Prostate gland (tissue), 2 donors: ENCODE data around the gene TRAF1. TPM values are rescaled to one million over a fixed set of nuclear protein-coding genes. Genes with fewer than 3 reads are reported as not detected.

Experiments used
- DNase-seq: peaks from one replicate; pipeline ENCODE4 v3.0.0-alpha.2; 2019; ENCODE audit warnings: low spot score
- H3K27ac ChIP-seq, 2 donors: fragments of 200-600 bp; sonication (generic); 2 replicates each; pipeline ENCODE4 v1.5.1; 2017 to 2019
- H3K27me3 ChIP-seq: fragments of 200-600 bp; sonication (generic); replicated peaks from 2 replicates; pipeline ENCODE4 v1.5.1; 2019; ENCODE audit not compliant: insufficient read depth
- H3K36me3 ChIP-seq, 2 donors: fragments of 200-600 bp; sonication (generic); 1 replicate in 1 of 2; 2 replicates in 1 of 2; pipeline versions ENCODE4 v1.5.1 to v1.8.1; 2017 to 2019
- H3K4me1 ChIP-seq: fragments of 200-600 bp; sonication (generic); replicated peaks from 2 replicates; pipeline ENCODE4 v1.5.1; 2019
- H3K4me3 ChIP-seq, 2 donors: fragments of 200-600 bp; sonication (generic); 2 replicates each; pipeline ENCODE4 v1.5.1; 2017 to 2019
- H3K9me3 ChIP-seq: fragments of 200-600 bp; sonication (generic); 2 replicates; pipeline ENCODE4 v1.5.1; 2017
- CTCF ChIP-seq, 4 experiments: fragments of 200-600 bp in 2 of 4; fragments of 450-650 bp in 2 of 4; sonication (generic) in 2 of 4; IDR thresholded peaks; 1 replicate in 3 of 4; 2 replicates in 1 of 4; pipeline ENCODE4 v1.5.1; 2016 to 2019; ENCODE audit warnings: antibody characterized with exemption in 4 of 4, mild to moderate bottlenecking in 2 of 4, moderate library complexity in 2 of 4
- POLR2A ChIP-seq: fragments of 450-650 bp; IDR thresholded peaks from one replicate; pipeline ENCODE4 v1.6.1; 2016; ENCODE audit warnings: antibody characterized with exemption, mild to moderate bottlenecking
- POLR2AphosphoS5 ChIP-seq: sonication (generic); formaldehyde crosslinking; IDR thresholded peaks from one replicate; pipeline ENCODE4 v1.6.1; 2017; ENCODE audit warnings: antibody characterized with exemption
- whole genome bisulfite sequencing: methylation state at CpG from one replicate; pipeline ENCODE4 v1.1.5; 2018; 5-methylcytosine and 5-hydroxymethylcytosine counted together
- intact Hi-C: fragments of 100-400 bp; cut with DNase I; formaldehyde crosslinking; loops from one replicate; pipeline ENCODE4 v1.14.2; 2022
- total RNA-seq, 2 donors: library from RNA; depleted of rRNA; stranded (reverse); fragments of >200 nt; gene quantifications; one replicate each; pipeline ENCODE4 v1.1.0, GENCODE V29; 2016

The TRAF1 gene
- total RNA-seq, 2 donors from 2014 or later: 3.1 to 6.9 TPM

- no peak overlapping the region for H3K4me3 ChIP-seq
- WGBS: 89% methylated on average over 3 of the region's 3 CpGs
- intact Hi-C loops: no loop called here
- H3K27me3 ChIP-seq: no peaks in the 10 kb centered on the region
- H3K4me1 ChIP-seq: peaks cover 3% of the 10 kb centered on the region
- H3K9me3 ChIP-seq: no peaks in the 10 kb centered on the region
- H3K27ac ChIP-seq: no peak overlapping the region
- no peak for TF ChIP-seq CTCF (IDR thresholded peaks at IDR 0.05)
- no peak for TF ChIP-seq POLR2AphosphoS5
- no peak for TF ChIP-seq POLR2A
- H3K36me3 ChIP-seq: no peaks in the 10 kb centered on the region
- no peak for DNase-seq
Measured at GRCh38 chr9:120898396-120898795, 28.2 kb downstream of the TRAF1 start.

- Histone ChIP-seq H3K27ac (no peak overlapping the region), H3K36me3 (no peaks in the 10 kb centered on the region), H3K27me3 (no peaks in the 10 kb centered on the region), H3K4me3 (no peak overlapping the region), H3K9me3 (no peaks in the 10 kb centered on the region), H3K4me1 (peaks cover 7% of the 10 kb centered on the region)
- DNase-seq: no peak
- intact Hi-C loops: no loop called here
- no peak for TF ChIP-seq CTCF (IDR thresholded peaks at IDR 0.05)
- TF ChIP-seq POLR2A: no peak
- no peak for TF ChIP-seq POLR2AphosphoS5
- whole genome bisulfite sequencing: 83% methylated on average over 2 of the region's 2 CpGs
Measured at GRCh38 chr9:120895951-120896350, 30.6 kb downstream of the TRAF1 start.

GRCh38 chr9:120894321-120895148, 32.1 kb downstream of the TRAF1 start:
- H3K4me3 ChIP-seq: peak overlapping the region; percentile 5 to 15
- no peak for TF ChIP-seq POLR2A
- TF ChIP-seq CTCF (IDR thresholded peaks at IDR 0.05): no peak
- peaks cover 7% of the 10 kb centered on the region for H3K4me1 ChIP-seq
- intact Hi-C loops: no loop called here
- no peak for DNase-seq
- 35% methylated on average over 58 of the region's 63 CpGs for WGBS
- H3K27ac ChIP-seq: peak overlapping the region; percentile 24 to 45
- H3K27me3 ChIP-seq: no peaks in the 10 kb centered on the region
- no peaks in the 10 kb centered on the region for H3K9me3 ChIP-seq
- H3K36me3 ChIP-seq: no peaks in the 10 kb centered on the region

- Histone ChIP-seq H3K9me3 (no peaks in the 10 kb centered on the region), H3K27ac (peak overlapping the region; percentile 45 to 56), H3K27me3 (no peaks in the 10 kb centered on the region), H3K36me3 (no peaks in the 10 kb centered on the region), H3K4me3 (no peak overlapping the region), H3K4me1 (peaks cover 7% of the 10 kb centered on the region)
- DNase-seq: no peak
- TF ChIP-seq CTCF (IDR thresholded peaks at IDR 0.05) (no peak), POLR2AphosphoS5 (no peak), POLR2A (no peak)
- intact Hi-C loops: no loop called here
- 86% methylated on average over 13 of the region's 13 CpGs for WGBS
Measured at GRCh38 chr9:120893611-120894307, 32.8 kb downstream of the TRAF1 start.
